GM20000 (cell line): Measurements from ENCODE around the gene AQP7.

Source experiments
- DNase-seq: peaks from one replicate; pipeline ENCODE4 v3.0.0; 2012; ENCODE audit warnings: low spot score
- CTCF ChIP-seq: IDR thresholded peaks from 2 replicates; pipeline ENCODE4 v1.5.1; 2012; ENCODE audit warnings: mild to moderate bottlenecking, control low read depth; ENCODE audit errors: extremely low read depth, missing control alignments

The AQP7 gene

DNA sequence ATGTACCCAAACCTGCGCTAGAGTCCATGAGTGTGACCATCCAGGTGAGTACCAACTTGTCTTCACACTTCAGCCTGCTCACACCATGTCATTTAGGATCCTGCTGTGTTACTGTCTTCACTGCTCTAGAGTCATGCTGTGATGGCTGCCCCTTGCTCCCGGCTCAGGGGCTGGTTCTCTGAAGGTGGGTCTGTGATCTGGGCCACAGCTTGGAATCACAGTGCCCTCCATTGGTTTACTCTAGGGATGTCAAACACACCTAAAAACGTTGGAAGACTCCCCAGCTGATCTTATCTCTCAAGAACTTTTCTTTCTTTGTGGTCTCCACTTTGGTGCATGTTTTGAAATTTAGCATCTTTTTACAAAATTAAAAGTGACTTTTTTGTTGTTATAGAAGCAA lies 58.2 kb downstream of the AQP7 start:
- no peak for TF ChIP-seq CTCF
- no peak for DNase-seq

DNA sequence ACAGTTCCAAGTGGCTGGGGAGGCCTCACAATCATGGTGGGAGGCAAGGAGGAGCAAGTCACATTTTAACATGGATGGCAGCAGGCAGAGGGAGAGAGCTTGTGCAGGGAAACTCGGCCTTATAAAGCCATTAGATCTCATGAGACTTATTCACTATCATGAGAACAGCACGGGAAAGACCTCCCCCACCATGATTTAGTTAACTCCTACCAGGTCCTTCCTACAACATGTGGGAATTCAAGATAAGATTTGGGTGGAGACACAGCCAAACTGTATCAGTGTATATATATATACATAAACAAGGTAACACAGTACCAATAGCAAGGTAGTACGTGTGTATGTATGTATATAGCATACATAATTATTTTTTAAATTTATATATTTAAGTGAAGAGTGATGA lies 61.2 kb downstream of the AQP7 start:
- no peak for TF ChIP-seq CTCF
- no peak for DNase-seq

- no peak for DNase-seq
- no peak for TF ChIP-seq CTCF
Measured at GRCh38 chr9:33340186-33340585, 62.2 kb downstream of the AQP7 start.
